Renal cortex interstitium (tissue), 15 donors: ENCODE measurements around the gene SCYGR4. TPM values are rescaled to one million over a fixed set of nuclear protein-coding genes. Genes with fewer than 3 reads are reported as not detected.
"Not testable (repeated sequence)": the region's sequence is repeated elsewhere in the genome, so short reads cannot be mapped to it uniquely, and the experiment has no call there.

Experiments used
- DNase-seq, 11 donors: peaks; one replicate each; pipeline ENCODE4 v3.0.0-alpha.2; 2013; ENCODE audit warnings: low read depth in 9 of 11, low spot score in 4 of 11; ENCODE audit errors: extremely low read depth in 1 of 11
- long read RNA-seq, 16 experiments: transcript quantifications; one replicate each; lab custom pipeline, GENCODE V29; 2026
- polyA plus RNA-seq, 3 donors: library from polyadenylated mRNA; unstranded; fragments of 120-200 nt; gene quantifications; one replicate each; pipeline ENCODE4 v1.2.1, GENCODE V29; 2013; ENCODE audit not compliant: insufficient read length in 3 of 3

The SCYGR4 gene
- not detected for polyA plus RNA-seq
- long read RNA-seq, donor 1 = 0 reads
- long read RNA-seq, donor 2 = 0 reads
- long read RNA-seq, donor 3 = 0 reads
- long read RNA-seq, donor 4 = 0 reads
- long read RNA-seq, donor 5 = 0 reads
- long read RNA-seq, donor 6 = 0 reads
- long read RNA-seq, donor 7 = 0 reads
- long read RNA-seq, donor 8 = 0 reads
- long read RNA-seq, donor 9 = 0 reads
- long read RNA-seq, donor 10 = 0 reads
- long read RNA-seq, donor 11 = 0 reads
- long read RNA-seq, donor 12 = 0 reads
- long read RNA-seq, donor 13 = 0 reads
- long read RNA-seq, donor 14 = 0 reads
- long read RNA-seq, donor 15 = 0 reads
- long read RNA-seq, donor 16 = 0 reads

DNA sequence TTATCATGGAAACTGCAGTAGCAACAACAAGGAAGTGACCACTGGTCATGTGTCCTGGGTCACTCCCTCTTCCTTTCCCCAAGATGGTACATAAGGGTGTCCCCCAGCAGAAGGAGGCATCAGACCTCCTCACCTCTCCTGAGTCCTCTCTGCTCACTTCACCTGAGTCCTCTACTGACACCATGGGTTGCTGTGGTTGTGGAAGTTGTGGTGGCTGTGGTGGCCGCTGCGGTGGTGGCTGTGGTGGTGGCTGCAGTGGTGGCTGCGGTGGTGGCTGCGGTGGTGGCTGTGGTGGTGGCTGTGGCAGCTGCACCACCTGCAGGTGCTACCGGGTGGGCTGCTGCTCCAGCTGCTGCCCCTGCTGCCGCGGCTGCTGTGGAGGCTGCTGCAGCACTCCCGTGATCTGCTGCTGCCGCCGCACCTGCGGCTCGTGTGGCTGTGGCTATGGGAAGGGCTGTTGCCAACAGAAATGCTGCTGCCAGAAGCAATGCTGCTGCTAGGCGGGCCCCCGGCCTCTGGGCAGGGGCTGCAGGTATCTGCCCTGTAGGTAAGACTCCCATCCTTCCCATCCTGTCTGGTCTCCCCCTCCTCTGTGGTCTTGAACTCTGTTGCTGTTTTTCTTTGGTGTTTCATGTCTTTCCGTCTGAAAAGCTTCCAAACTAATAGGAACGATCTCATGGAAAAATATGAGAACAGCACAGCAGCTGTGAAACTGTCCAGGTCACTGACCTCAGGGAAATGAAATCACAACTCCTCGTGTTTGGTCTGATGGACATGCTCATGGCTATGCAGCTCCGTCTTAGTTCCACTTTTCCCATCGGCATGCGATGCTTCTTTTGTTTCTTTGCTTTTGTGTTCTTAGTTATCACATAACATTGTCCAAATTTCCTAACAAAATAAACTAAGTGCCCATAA, at the start of gene SCYGR4:
SCYGR4 (plus strand) TSS at position 183 of the 915 bp plus-strand sequence; CDS start at position 183, 0 bp downstream.
- no peak for DNase-seq

DNA sequence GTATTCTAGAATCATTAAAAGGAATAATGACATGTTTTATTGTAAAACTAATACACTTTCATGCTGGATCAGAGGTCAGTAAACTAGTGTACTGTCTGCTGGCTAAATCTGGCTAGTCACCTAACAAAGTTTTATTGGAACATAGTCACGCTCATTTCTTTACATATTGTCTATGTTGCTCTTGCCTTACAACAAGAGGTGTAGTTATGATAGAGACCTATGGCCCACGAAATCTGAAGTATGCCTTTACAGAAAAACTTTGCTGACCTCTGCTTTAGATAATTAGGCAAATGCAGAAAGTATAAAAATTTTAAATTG, 48.5 kb upstream of the SCYGR4 start:
- DNase-seq = no peak

DNA sequence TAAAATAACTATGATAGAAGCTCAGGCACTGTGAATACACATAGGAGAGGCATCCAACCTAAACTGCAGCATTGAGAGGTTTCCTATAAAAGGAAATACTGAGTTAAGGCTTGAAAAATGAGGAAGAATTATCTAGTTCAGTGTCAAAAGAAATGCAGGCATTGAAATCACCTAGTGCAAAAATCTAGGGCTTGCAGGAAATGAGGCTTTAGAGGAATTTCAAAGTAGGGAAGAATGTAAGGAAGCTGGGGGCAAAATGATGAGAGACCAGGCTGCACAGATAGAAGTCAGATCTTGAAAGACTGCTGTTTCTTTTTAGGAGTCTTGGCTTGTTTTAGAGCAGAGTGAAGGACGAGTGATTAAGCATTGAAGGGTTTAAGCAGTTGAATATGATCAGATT, 46.7 kb upstream of the SCYGR4 start:
- DNase-seq = no peak

- no peak for DNase-seq
Observed at GRCh38 chr2:227576110-227576509, 41.2 kb upstream of the SCYGR4 start.

GRCh38 chr2:227576812-227577211, 40.5 kb upstream of the SCYGR4 start:
- DNase-seq = no peak

- DNase-seq = no peak
Observed at GRCh38 chr2:227577555-227577954, 39.7 kb upstream of the SCYGR4 start.

GRCh38 chr2:227578642-227579041, 38.7 kb upstream of the SCYGR4 start:
- DNase-seq = no peak

- DNase-seq = no peak
Observed at GRCh38 chr2:227579791-227580190, 37.5 kb upstream of the SCYGR4 start.

GRCh38 chr2:227582369-227582768, 34.9 kb upstream of the SCYGR4 start:
- DNase-seq = no peak

GRCh38 chr2:227592694-227593387, 24.5 kb upstream of the SCYGR4 start:
- no peak for DNase-seq

DNA sequence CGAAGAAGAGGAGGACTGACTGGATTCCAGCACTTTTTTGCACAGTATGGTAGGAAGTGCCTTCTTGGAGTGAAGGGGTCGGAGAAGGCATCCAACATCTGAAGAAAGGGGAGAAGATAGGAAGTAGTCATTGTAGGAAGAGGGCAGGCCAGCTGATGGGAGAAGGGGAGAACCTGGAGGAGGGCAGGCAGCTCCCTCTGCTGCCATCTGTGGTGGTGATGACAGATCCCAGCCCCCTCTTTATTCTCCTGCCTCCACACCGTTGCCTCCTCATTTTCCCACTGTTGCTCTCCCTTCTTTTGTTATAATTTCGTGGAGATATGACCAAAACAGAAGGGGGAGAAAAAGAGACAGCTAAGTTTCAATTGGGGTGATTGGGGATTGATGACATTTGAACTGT, 21.5 kb upstream of the SCYGR4 start:
- no peak for DNase-seq

DNA sequence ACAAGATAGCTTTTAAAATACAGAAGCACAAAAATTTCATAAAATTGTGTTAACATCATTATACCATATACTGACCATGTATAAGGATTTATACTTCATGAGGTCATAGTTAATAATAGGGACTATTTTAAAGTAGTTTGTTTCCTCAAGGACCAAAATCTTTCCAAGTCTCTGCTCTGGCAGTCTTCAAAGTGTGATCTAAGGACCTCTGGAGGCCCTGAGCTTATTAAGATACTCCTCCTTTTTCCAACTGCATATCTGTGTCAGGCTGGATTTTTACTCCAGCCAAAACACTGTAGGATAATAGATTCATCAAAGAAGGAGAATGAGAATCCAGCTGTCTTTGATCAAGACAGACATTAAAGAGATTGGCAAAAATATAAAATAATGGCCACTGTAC, 20.3 kb upstream of the SCYGR4 start:
- DNase-seq = no peak

DNA sequence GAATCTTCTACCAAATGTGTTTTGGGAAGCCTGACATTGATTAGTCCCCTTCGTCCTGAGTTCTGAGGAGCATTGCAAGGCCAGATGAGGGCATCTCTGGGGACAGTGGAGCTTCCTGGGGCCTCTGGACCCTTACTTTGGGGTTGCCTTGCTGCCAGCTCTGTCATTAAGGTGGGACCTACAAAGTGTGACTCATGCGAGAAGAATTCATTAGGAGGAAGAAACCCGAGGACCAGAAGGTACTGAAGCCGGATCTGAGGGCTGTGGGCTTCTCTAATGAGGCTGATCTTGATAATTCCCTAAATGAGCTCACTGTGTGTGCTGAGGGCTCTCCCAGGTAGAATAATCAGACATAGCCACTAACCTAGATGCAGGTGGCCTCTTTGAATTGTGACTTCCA, 19.3 kb upstream of the SCYGR4 start:
- no peak for DNase-seq

DNA sequence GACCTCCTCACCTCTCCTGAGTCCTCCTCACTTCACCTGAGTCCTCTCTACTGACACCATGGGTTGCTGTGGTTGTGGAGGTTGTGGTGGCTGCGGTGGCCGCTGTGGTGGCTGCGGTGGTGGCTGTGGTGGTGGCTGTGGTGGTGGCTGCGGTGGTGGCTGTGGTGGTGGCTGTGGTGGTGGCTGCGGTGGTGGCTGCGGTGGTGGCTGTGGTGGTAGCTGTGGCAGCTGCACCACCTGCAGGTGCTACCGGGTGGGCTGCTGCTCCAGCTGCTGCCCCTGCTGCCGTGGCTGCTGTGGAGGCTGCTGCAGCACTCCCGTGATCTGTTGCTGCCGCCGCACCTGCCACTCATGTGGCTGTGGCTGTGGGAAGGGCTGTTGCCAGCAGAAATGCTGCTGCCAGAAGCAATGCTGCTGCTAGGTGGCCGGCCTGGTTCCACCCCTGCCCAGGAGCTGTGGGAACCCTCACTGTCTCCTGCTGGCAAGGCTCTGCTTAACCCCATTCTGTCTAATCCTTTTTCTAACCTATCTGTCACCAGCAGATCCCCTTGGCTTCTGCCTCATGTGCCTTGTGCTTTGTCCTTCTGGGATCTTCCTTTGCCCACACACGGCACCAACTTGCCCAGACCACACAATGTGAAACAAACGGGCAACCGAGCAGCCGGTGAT, 18.3 kb upstream of the SCYGR4 start, which contains the start of gene SCYGR2:
SCYGR2 (plus strand) TSS at position 59 of the 669 bp plus-strand sequence; CDS start at position 59, 0 bp downstream.
- not testable (repeated sequence) for DNase-seq

GRCh38 chr2:227602358-227602757, 14.9 kb upstream of the SCYGR4 start:
- no peak for DNase-seq

GRCh38 chr2:227606476-227606875, 10.8 kb upstream of the SCYGR4 start:
- DNase-seq = no peak

DNA sequence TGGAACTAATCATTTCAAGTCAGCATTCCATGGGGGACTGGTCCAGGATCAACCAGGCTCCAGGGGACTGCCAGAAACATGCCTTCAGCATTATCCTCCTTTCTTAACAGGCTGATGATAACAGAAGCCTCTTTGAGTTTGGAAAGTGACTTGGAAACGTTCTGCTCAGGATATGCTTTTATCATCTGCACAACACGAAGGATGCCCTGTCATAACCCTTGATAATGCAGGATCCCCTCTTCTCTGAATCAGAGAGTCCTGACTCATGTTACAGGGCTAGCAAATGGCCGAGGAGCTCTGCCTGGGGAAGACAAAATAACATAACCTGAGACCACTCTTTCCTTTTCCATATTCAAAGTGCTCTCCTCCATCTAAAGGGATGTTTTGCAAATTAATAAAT, 9.4 kb upstream of the SCYGR4 start:
- DNase-seq = no peak

- no peak for DNase-seq
Observed at GRCh38 chr2:227608561-227609338, 8.5 kb upstream of the SCYGR4 start.
